ENCODE measurements around the gene SLC2A13. TPM values are rescaled to one million over a fixed set of nuclear protein-coding genes. Genes with fewer than 3 reads are reported as not detected.

SLC2A13 gene
- total and polyA plus RNA-seq, 2 donors (not counting 1 experiment from before 2014, with no cell fraction given) = 5.4 to 10.2 TPM

DNA sequence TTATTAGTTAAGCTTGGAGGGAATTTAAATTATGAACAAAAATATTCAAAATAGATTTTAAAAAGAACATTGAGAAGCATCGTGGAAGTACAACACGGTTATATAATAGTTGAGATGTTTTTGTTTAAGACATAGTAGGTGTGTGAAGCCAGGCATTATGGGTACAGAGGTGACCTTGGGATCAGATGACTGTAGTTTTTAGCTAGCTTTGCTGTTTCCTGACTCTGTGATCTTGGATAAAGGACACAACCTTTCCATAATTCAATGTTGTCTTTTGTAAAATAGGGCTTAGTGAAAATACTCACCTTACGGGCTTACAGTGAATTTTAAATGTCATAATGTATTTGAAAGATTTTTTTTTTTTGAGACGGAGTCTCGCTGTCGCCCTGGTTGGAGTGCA is 239.7 kb downstream of the SLC2A13 start:
- Histone ChIP-seq H2AFZ (ENCODE audit: low read length) (no peak overlapping the region), H3K4me3 (replicated peaks in 1 of 4; ENCODE audit: control extremely low read depth in 1 of 4, insufficient read depth in 1 of 4, low read depth in 3 of 4, low read length in 4 of 4) (no peak overlapping the region), H3K27ac (ENCODE audit: insufficient read depth, low read length) (no peak overlapping the region), H3K4me1 (ENCODE audit: control insufficient read depth, extremely low read depth, insufficient read depth, low read length) (no peaks in the 10 kb centered on the region), H3K27me3 (ENCODE audit: control insufficient read depth, insufficient read depth, low read length) (no peaks in the 10 kb centered on the region), H3K4me2 (ENCODE audit: extremely low read depth, insufficient read depth, low read length) (no peak overlapping the region), H4K20me1 (ENCODE audit: control insufficient read depth, extremely low read depth, insufficient read depth, low read length) (no peaks in the 10 kb centered on the region), H3K36me3 (ENCODE audit: control insufficient read depth, insufficient read depth, low read length) (no peaks in the 10 kb centered on the region), H3K9ac (ENCODE audit: insufficient read depth, low read length) (no peak overlapping the region), H3K79me2 (ENCODE audit: control insufficient read depth, insufficient read depth, low read length) (no peaks in the 10 kb centered on the region), H3K9me3 (ENCODE audit: control insufficient read depth, insufficient read depth, low read depth, low read length) (no peaks in the 10 kb centered on the region)
- no peak for TF ChIP-seq EZH2 (IDR thresholded peaks at IDR 0.05; ENCODE audit: low read length, missing control alignments)
- TF ChIP-seq, protein P1, sequence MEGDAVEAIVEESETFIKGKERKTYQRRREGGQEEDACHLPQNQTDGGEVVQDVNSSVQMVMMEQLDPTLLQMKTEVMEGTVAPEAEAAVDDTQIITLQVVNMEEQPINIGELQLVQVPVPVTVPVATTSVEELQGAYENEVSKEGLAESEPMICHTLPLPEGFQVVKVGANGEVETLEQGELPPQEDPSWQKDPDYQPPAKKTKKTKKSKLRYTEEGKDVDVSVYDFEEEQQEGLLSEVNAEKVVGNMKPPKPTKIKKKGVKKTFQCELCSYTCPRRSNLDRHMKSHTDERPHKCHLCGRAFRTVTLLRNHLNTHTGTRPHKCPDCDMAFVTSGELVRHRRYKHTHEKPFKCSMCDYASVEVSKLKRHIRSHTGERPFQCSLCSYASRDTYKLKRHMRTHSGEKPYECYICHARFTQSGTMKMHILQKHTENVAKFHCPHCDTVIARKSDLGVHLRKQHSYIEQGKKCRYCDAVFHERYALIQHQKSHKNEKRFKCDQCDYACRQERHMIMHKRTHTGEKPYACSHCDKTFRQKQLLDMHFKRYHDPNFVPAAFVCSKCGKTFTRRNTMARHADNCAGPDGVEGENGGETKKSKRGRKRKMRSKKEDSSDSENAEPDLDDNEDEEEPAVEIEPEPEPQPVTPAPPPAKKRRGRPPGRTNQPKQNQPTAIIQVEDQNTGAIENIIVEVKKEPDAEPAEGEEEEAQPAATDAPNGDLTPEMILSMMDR (conservative IDR thresholded peaks at IDR 0.05 in 1 of 2, IDR thresholded peaks at IDR 0.05 in 1 of 2; ENCODE audit: low read depth in 1 of 2, low read length in 2 of 2) = no peak
- no peak for DNase-seq (ENCODE audit: low read depth in 2 of 2)

DNA sequence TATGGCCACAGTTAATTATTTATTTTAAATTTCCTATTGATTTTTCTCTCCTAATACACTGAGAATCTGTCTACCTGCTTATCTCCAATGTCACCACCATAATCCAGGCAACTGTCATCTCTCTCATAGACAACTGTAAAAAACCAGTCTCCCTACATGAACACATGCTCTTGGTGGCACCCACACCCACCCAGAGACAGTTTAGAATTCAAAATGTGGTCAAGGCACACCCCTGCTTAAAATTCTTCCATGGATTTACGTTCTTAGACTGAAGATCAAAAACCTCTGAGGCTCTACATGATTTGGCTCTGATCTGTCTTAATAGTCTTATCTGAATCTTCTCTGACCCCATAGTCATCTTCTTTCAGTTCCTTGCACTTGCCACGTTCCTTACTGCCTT is 245.2 kb downstream of the SLC2A13 start:
- Histone ChIP-seq H2AFZ (ENCODE audit: low read length) (no peak overlapping the region), H3K36me3 (ENCODE audit: control insufficient read depth, insufficient read depth, low read length) (no peaks in the 10 kb centered on the region), H4K20me1 (ENCODE audit: control insufficient read depth, extremely low read depth, insufficient read depth, low read length) (no peaks in the 10 kb centered on the region), H3K4me3 (replicated peaks in 1 of 4; ENCODE audit: control extremely low read depth in 1 of 4, insufficient read depth in 1 of 4, low read depth in 3 of 4, low read length in 4 of 4) (no peak overlapping the region), H3K79me2 (ENCODE audit: control insufficient read depth, insufficient read depth, low read length) (no peaks in the 10 kb centered on the region), H3K9me3 (ENCODE audit: control insufficient read depth, insufficient read depth, low read depth, low read length) (no peaks in the 10 kb centered on the region), H3K27me3 (ENCODE audit: control insufficient read depth, insufficient read depth, low read length) (no peaks in the 10 kb centered on the region), H3K4me1 (ENCODE audit: control insufficient read depth, extremely low read depth, insufficient read depth, low read length) (no peaks in the 10 kb centered on the region), H3K4me2 (ENCODE audit: extremely low read depth, insufficient read depth, low read length) (no peak overlapping the region), H3K27ac (ENCODE audit: insufficient read depth, low read length) (no peak overlapping the region), H3K9ac (ENCODE audit: insufficient read depth, low read length) (no peak overlapping the region)
- DNase-seq (ENCODE audit: low read depth in 2 of 2) = no peak
- no peak for TF ChIP-seq EZH2 (IDR thresholded peaks at IDR 0.05; ENCODE audit: low read length, missing control alignments)
- TF ChIP-seq, protein P1 (conservative IDR thresholded peaks at IDR 0.05 in 1 of 2, IDR thresholded peaks at IDR 0.05 in 1 of 2; ENCODE audit: low read depth in 1 of 2, low read length in 2 of 2) = no peak

DNA sequence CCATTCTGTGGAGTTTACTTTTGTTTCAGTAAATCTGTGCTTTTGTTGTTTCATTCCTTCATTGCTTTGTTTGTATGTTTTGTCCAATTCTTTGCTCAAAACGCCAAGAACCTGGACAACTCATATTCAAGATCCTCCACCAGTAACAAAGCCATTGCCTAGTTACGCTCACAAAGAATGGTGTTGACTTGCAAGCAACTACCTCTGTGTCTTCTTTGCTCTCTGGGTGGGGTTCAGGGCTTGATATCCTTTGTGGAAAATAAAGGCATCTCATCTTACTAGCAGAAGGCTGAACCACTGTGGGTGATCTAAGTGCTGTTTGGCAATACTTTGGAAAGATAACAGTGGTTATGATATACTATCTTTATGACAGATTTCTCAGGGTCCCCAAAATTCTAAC is 252.9 kb downstream of the SLC2A13 start:
- TF ChIP-seq, protein P1 (conservative IDR thresholded peaks at IDR 0.05 in 1 of 2, IDR thresholded peaks at IDR 0.05 in 1 of 2; ENCODE audit: low read depth in 1 of 2, low read length in 2 of 2) = no peak
- no peak for TF ChIP-seq EZH2 (IDR thresholded peaks at IDR 0.05; ENCODE audit: low read length, missing control alignments)
- no peak overlapping the region for H3K9ac ChIP-seq (ENCODE audit: insufficient read depth, low read length)
- H3K27ac ChIP-seq (ENCODE audit: insufficient read depth, low read length) = no peak overlapping the region
- no peaks in the 10 kb centered on the region for H4K20me1 ChIP-seq (ENCODE audit: control insufficient read depth, extremely low read depth, insufficient read depth, low read length)
- no peaks in the 10 kb centered on the region for H3K27me3 ChIP-seq (ENCODE audit: control insufficient read depth, insufficient read depth, low read length)
- no peak overlapping the region for H2AFZ ChIP-seq (ENCODE audit: low read length)
- no peak for DNase-seq (ENCODE audit: low read depth in 2 of 2)
- H3K9me3 ChIP-seq (ENCODE audit: control insufficient read depth, insufficient read depth, low read depth, low read length) = no peaks in the 10 kb centered on the region
- no peaks in the 10 kb centered on the region for H3K79me2 ChIP-seq (ENCODE audit: control insufficient read depth, insufficient read depth, low read length)
- no peak overlapping the region for H3K4me3 ChIP-seq (replicated peaks in 1 of 4; ENCODE audit: control extremely low read depth in 1 of 4, insufficient read depth in 1 of 4, low read depth in 3 of 4, low read length in 4 of 4)
- no peaks in the 10 kb centered on the region for H3K4me1 ChIP-seq (ENCODE audit: control insufficient read depth, extremely low read depth, insufficient read depth, low read length)
- no peaks in the 10 kb centered on the region for H3K36me3 ChIP-seq (ENCODE audit: control insufficient read depth, insufficient read depth, low read length)
- H3K4me2 ChIP-seq (ENCODE audit: extremely low read depth, insufficient read depth, low read length) = no peak overlapping the region
